K562 (cell line): ENCODE measurements around the gene ISYNA1. TPM values are rescaled to one million over a fixed set of nuclear protein-coding genes. Genes with fewer than 3 reads are reported as not detected.
A peak's percentile ranks its signal among the peaks of the same experiment; 100 is the strongest.

Experiments used
- MYC ChIP-seq, 2 experiments: fragments of 250-450 bp in 1 of 2; sonication (Bioruptor Pico) in 1 of 2; IDR thresholded peaks; 2 replicates each; pipeline versions ENCODE4 v1.5.1 to v1.6.1; 2012 to 2021; ENCODE audit warnings: low read depth in 2 of 2, borderline replicate concordance in 1 of 2, improper control_type of control experiment in 1 of 2, low read length in 1 of 2, mild to moderate bottlenecking in 1 of 2, moderate library complexity in 1 of 2
- RFX1 ChIP-seq: fragments of 450-650 bp; IDR thresholded peaks from 2 replicates; pipeline ENCODE4 v1.6.1; 2016; ENCODE audit warnings: mild to moderate bottlenecking, moderate library complexity
- TRIM24 ChIP-seq, 2 experiments: fragments of 450-650 bp; IDR thresholded peaks; 2 replicates each; pipeline ENCODE4 v1.6.1; 2016
- ZBTB17 ChIP-seq: fragments of 450-650 bp; formaldehyde crosslinking; IDR thresholded peaks from 2 replicates; pipeline ENCODE4 v1.4.0; 2020; ENCODE audit warnings: mild to moderate bottlenecking
- ZFX ChIP-seq: sonication (generic); formaldehyde crosslinking; IDR thresholded peaks from 2 replicates; pipeline ENCODE4 v1.8.0; 2022; ENCODE audit warnings: mild to moderate bottlenecking, missing genetic modification reagents, moderate library complexity
- ZNF311 ChIP-seq: fragments of 250-450 bp; sonication (Bioruptor Pico); IDR thresholded peaks from 2 replicates; pipeline ENCODE4 v1.4.0; 2020; ENCODE audit warnings: mild to moderate bottlenecking, moderate library complexity
- ZNF57 ChIP-seq: fragments of 450-650 bp; formaldehyde crosslinking; IDR thresholded peaks from 2 replicates; pipeline ENCODE4 v1.4.0; 2020; ENCODE audit warnings: mild to moderate bottlenecking, moderate library complexity
- polyA plus RNA-seq, 8 experiments: library from polyadenylated mRNA; depleted of rRNA in 4 of 8; stranded (reverse) in 5 of 8; unstranded in 3 of 8; fragments of >200 nt; fragmentation: Nextera tagmentation in 2 of 8; fragmentation: Illumina TruSeq in 1 of 8; extraction: Ambion mirVana in 2 of 8; extraction: Trizol in 1 of 8; gene quantifications; 2 replicates each; pipeline versions ENCODE4 v1.2.1 to v1.2.3, GENCODE V29; 2011 to 2014; ENCODE audit warnings: inconsistent platforms in 1 of 8, missing spikeins in 1 of 8
- total RNA-seq, 7 experiments: library from RNA; depleted of rRNA in 6 of 7; stranded (reverse); fragments of >200 nt in 6 of 7; fragmentation: Illumina TruSeq in 2 of 7; extraction: Trizol in 2 of 7; gene quantifications; 2 replicates each; pipeline versions ENCODE4 v1.2.1 to v1.2.3, GENCODE V29; 2011 to 2021; ENCODE audit warnings: low replicate concordance in 1 of 7
- TF ChIP-seq, protein P1 (sequence below): fragments of 450-650 bp; IDR thresholded peaks from 2 replicates; pipeline ENCODE4 v1.6.1; 2014; ENCODE audit warnings: low read depth, mild to moderate bottlenecking, moderate library complexity, borderline replicate concordance
- TF ChIP-seq, protein P2 (sequence below): fragments of 450-650 bp; formaldehyde crosslinking; IDR thresholded peaks from 2 replicates; pipeline ENCODE4 v1.4.0; 2022; ENCODE audit warnings: mild to moderate bottlenecking, moderate library complexity
- TF ChIP-seq, protein P3 (sequence below), 2 experiments: fragments of 450-650 bp; IDR thresholded peaks; 2 replicates each; pipeline ENCODE4 v1.6.1; 2018; ENCODE audit warnings: mild to moderate bottlenecking in 2 of 2, low read depth in 1 of 2; ENCODE audit not compliant: partially characterized antibody in 2 of 2
- TF ChIP-seq, protein P4 (sequence below): IDR thresholded peaks from 2 replicates; pipeline ENCODE4 v1.6.1; 2011; ENCODE audit not compliant: insufficient read length; ENCODE audit errors: extremely low read depth
- TF ChIP-seq, protein P5 (sequence below): fragments of 250-450 bp; sonication (Bioruptor Pico); IDR thresholded peaks from 2 replicates; pipeline ENCODE4 v1.4.0; 2020; ENCODE audit warnings: mild to moderate bottlenecking, moderate library complexity

Gene ISYNA1
- total and polyA plus RNA-seq, 9 of the 15 experiments (the other 6 are each of a cell fraction or from before 2014, with no cell fraction given), result 21.8 to 460 (median 93.2) TPM

DNA sequence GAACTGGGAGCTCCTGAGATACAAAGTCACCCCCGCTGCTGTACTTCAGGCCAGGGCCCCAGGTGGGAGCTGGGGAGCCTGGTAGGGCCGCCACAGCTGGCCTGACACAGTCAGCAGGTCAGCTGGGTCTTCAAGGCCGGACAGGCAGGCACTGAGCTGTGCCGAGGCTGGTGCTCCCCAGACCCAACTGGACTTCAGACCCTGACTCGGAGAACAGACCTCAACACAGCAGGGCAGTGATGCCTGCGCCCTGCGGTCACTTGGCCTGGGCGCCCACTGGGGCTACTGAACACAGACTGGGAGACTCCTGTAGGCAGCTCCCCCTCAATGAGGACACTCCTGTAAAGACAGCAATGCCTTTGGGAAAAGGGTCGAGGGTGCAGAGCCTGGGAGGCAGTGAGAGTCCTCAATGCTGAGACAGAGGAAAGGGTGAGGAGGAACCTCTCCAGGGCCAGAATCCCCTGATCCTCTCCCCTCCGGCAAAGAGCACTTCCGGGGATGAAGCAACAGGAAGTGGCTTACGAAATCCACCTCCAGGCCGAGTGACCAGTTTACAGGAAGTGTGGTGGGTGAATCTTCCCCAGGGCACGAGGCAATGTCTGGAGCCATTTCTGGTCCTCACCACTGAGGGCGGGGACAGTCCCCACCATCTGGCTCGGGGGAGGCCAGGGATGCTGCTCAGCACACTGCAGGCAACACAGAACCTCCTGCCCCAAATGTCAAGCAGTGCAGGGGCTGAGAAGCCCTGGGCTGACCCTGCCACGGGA lies 40.8 kb upstream of the ISYNA1 start (continued):
- TF ChIP-seq, protein P1, sequence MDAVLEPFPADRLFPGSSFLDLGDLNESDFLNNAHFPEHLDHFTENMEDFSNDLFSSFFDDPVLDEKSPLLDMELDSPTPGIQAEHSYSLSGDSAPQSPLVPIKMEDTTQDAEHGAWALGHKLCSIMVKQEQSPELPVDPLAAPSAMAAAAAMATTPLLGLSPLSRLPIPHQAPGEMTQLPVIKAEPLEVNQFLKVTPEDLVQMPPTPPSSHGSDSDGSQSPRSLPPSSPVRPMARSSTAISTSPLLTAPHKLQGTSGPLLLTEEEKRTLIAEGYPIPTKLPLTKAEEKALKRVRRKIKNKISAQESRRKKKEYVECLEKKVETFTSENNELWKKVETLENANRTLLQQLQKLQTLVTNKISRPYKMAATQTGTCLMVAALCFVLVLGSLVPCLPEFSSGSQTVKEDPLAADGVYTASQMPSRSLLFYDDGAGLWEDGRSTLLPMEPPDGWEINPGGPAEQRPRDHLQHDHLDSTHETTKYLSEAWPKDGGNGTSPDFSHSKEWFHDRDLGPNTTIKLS, result no peak
- TF ChIP-seq, protein P2, sequence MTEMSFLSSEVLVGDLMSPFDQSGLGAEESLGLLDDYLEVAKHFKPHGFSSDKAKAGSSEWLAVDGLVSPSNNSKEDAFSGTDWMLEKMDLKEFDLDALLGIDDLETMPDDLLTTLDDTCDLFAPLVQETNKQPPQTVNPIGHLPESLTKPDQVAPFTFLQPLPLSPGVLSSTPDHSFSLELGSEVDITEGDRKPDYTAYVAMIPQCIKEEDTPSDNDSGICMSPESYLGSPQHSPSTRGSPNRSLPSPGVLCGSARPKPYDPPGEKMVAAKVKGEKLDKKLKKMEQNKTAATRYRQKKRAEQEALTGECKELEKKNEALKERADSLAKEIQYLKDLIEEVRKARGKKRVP, result peak; percentile 82; the same call in 1 of the 2 replicates
- TF ChIP-seq ZBTB17 (CRISPR knock-in tag), result 0 out of 2 replicates have a peak, but pooled peaks have one; percentile 45
- 0 out of 2 replicates have a peak, but pooled peaks have one; percentile 4 for TF ChIP-seq ZNF311 (CRISPR knock-in tag)
- TF ChIP-seq, protein P3, sequence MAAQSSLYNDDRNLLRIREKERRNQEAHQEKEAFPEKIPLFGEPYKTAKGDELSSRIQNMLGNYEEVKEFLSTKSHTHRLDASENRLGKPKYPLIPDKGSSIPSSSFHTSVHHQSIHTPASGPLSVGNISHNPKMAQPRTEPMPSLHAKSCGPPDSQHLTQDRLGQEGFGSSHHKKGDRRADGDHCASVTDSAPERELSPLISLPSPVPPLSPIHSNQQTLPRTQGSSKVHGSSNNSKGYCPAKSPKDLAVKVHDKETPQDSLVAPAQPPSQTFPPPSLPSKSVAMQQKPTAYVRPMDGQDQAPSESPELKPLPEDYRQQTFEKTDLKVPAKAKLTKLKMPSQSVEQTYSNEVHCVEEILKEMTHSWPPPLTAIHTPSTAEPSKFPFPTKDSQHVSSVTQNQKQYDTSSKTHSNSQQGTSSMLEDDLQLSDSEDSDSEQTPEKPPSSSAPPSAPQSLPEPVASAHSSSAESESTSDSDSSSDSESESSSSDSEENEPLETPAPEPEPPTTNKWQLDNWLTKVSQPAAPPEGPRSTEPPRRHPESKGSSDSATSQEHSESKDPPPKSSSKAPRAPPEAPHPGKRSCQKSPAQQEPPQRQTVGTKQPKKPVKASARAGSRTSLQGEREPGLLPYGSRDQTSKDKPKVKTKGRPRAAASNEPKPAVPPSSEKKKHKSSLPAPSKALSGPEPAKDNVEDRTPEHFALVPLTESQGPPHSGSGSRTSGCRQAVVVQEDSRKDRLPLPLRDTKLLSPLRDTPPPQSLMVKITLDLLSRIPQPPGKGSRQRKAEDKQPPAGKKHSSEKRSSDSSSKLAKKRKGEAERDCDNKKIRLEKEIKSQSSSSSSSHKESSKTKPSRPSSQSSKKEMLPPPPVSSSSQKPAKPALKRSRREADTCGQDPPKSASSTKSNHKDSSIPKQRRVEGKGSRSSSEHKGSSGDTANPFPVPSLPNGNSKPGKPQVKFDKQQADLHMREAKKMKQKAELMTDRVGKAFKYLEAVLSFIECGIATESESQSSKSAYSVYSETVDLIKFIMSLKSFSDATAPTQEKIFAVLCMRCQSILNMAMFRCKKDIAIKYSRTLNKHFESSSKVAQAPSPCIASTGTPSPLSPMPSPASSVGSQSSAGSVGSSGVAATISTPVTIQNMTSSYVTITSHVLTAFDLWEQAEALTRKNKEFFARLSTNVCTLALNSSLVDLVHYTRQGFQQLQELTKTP (IDR thresholded peaks at IDR 0.05; ENCODE audit: low read depth in 1 of 2, partially characterized antibody in 2 of 2), result no peak
- 0 out of 2 replicates have a peak, but pooled peaks have one; percentile 27 for TF ChIP-seq ZNF57
- peak; percentile 75 to 77; a peak in 3 of 4 replicates for TF ChIP-seq TRIM24 (IDR thresholded peaks at IDR 0.05)
- TF ChIP-seq, protein P4, sequence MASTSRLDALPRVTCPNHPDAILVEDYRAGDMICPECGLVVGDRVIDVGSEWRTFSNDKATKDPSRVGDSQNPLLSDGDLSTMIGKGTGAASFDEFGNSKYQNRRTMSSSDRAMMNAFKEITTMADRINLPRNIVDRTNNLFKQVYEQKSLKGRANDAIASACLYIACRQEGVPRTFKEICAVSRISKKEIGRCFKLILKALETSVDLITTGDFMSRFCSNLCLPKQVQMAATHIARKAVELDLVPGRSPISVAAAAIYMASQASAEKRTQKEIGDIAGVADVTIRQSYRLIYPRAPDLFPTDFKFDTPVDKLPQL, result no peak
- TF ChIP-seq ZFX (CRISPR knock-in tag), result no peak; the same call in 1 of the 2 replicates
- no peak for TF ChIP-seq RFX1
- TF ChIP-seq MYC (IDR thresholded peaks at IDR 0.05; ENCODE audit: low read depth, low read length), result peak; percentile 88
- TF ChIP-seq MYC (CRISPR knock-in tag; IDR thresholded peaks at IDR 0.05; ENCODE audit: borderline replicate concordance, low read depth), result peak; percentile 51; the same call in 1 of the 2 replicates
- TF ChIP-seq, protein P5, sequence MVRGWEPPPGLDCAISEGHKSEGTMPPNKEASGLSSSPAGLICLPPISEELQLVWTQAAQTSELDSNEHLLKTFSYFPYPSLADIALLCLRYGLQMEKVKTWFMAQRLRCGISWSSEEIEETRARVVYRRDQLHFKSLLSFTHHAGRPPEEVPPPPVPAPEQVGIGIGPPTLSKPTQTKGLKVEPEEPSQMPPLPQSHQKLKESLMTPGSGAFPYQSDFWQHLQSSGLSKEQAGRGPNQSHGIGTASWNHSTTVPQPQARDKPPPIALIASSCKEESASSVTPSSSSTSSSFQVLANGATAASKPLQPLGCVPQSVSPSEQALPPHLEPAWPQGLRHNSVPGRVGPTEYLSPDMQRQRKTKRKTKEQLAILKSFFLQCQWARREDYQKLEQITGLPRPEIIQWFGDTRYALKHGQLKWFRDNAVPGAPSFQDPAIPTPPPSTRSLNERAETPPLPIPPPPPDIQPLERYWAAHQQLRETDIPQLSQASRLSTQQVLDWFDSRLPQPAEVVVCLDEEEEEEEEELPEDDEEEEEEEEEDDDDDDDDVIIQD (CRISPR knock-in tag), result no peak
